ENCODE measurements around the gene RBMS3.

DNA sequence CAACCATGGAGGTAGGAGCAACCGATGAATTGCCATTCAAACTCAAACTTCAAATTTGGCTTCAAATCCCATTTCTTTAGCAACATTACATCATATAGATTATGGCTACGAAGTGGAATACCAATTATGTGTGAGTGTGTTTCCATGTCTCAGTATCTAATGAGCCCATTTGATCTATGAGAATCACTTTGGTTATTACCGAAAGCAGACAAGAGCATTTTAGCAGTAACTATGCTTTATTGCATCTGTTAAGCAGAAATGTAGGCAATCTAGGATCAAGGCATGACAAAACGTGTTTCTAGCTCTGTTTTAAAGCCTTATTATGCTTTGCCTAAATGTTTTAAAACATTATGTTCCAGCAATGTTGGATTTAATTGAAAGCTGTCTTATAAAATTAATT, 743.6 kb downstream of the RBMS3 start:
- TF ChIP-seq, protein P1, sequence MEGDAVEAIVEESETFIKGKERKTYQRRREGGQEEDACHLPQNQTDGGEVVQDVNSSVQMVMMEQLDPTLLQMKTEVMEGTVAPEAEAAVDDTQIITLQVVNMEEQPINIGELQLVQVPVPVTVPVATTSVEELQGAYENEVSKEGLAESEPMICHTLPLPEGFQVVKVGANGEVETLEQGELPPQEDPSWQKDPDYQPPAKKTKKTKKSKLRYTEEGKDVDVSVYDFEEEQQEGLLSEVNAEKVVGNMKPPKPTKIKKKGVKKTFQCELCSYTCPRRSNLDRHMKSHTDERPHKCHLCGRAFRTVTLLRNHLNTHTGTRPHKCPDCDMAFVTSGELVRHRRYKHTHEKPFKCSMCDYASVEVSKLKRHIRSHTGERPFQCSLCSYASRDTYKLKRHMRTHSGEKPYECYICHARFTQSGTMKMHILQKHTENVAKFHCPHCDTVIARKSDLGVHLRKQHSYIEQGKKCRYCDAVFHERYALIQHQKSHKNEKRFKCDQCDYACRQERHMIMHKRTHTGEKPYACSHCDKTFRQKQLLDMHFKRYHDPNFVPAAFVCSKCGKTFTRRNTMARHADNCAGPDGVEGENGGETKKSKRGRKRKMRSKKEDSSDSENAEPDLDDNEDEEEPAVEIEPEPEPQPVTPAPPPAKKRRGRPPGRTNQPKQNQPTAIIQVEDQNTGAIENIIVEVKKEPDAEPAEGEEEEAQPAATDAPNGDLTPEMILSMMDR (conservative IDR thresholded peaks at IDR 0.05; ENCODE audit: low read length) = no peak
- no peak for TF ChIP-seq EZH2phosphoT487 (IDR thresholded peaks at IDR 0.05; ENCODE audit: borderline replicate concordance, low read depth, low read length)

All from OCI-LY7 (cell line).